ENCODE measurements around the gene ISYNA1. TPM values are rescaled to one million over a fixed set of nuclear protein-coding genes. Genes with fewer than 3 reads are reported as not detected.

Gene ISYNA1
- total and polyA plus RNA-seq, 2 of the 13 experiments (the other 11 are each of a cell fraction or from before 2014, with no cell fraction given): 29.6 to 48.5 TPM

DNA sequence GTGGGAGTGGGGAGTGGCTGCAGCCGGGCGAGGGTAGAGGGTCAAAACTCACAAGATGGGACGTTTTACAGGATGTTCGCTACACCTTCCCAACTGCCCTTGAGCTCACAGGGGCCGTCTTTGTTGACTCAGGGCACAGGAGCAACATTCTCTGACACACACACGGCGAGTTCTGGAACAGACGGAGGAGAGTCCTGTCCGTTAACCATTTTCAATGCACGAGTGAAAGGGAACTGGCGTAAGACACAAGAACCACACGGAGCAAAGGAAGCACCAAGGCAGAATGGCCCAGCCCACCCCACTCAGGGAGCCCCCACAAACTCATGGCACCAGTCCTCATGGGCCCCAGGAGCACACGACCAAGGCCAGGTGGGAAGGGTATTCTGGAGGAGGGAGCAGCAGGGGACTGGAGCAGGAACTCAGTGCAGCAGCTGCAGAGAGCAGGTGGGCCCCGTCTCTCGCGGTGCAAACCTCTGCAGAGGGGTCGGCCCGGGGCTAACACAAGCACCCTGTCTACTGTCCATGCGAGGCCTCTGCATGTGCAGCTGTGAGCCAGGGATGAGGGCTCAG lies 37.9 kb upstream of the ISYNA1 start (continued):
- TF ChIP-seq HMG20B (CRISPR knock-in tag; conservative IDR thresholded peaks at IDR 0.05) (no peak), ZNF260 (CRISPR knock-in tag; IDR thresholded peaks at IDR 0.05; ENCODE audit: borderline replicate concordance, low read depth) (no peak), ZNF644 (CRISPR knock-in tag; IDR thresholded peaks at IDR 0.05; ENCODE audit: low read depth) (0 out of 2 replicates have a peak, but pooled peaks have one; percentile 11), SPEN (CRISPR knock-in tag; IDR thresholded peaks at IDR 0.05; ENCODE audit: low read depth) (0 out of 2 replicates have a peak, but pooled peaks have one; percentile 39)
- TF ChIP-seq, protein P1, sequence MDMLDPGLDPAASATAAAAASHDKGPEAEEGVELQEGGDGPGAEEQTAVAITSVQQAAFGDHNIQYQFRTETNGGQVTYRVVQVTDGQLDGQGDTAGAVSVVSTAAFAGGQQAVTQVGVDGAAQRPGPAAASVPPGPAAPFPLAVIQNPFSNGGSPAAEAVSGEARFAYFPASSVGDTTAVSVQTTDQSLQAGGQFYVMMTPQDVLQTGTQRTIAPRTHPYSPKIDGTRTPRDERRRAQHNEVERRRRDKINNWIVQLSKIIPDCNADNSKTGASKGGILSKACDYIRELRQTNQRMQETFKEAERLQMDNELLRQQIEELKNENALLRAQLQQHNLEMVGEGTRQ (IDR thresholded peaks at IDR 0.05; ENCODE audit: low read depth, low read length): no peak
- TF ChIP-seq, protein P1 (CRISPR knock-in tag; IDR thresholded peaks at IDR 0.05; ENCODE audit: borderline replicate concordance): no peak

DNA sequence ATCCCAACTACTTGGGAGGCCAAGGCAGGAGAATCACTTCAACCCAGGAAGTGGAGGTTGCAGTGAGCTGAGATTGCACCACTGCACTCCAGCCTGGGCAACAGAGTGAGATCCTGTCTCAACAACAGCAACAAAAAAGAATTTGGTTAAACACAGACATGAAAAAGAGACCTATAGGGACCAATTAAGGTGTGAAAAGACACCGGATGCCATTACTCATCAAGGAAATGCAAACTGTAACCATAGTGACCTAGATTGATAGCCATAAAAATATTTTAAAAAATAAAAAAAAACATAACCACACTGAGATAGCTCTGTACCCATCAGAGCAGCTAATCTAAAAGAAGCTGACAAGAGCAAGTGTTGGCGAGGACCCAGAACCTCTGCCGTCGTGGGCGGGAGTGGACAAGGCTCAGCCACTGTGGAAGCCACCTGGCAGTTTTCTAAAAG lies 37.1 kb upstream of the ISYNA1 start:
- peak overlapping the region; percentile 70 for H3K27ac ChIP-seq (ENCODE audit: extremely low read length, insufficient read depth, low read length)
- no peak overlapping the region for H2AFZ ChIP-seq (ENCODE audit: low read length)
- no peak for FAIRE-seq
- H3K27me3 ChIP-seq (ENCODE audit: control insufficient read depth in 1 of 2, insufficient read depth in 2 of 2, low read length in 2 of 2): no peaks in the 10 kb centered on the region
- intact Hi-C loops (cut with micrococcal nuclease; ENCODE audit: unreplicated experiment): loop anchor here (5.0 kb wide), 1 partner anchor 97 kb away; the partner anchor contains the start of gene UBA52
- peak overlapping the region; percentile 87 for H3K4me2 ChIP-seq (ENCODE audit: low read depth, low read length)
- H4K20me1 ChIP-seq (ENCODE audit: insufficient read depth, low read length): peaks cover 11% of the 10 kb centered on the region; the same call in 1 of the 2 replicates
- H3K79me2 ChIP-seq (ENCODE audit: insufficient read depth, low read length): peaks cover 59% of the 10 kb centered on the region
- CTCF ChIA-PET (ENCODE audit: low intra/inter-chr PET ratio, low total read pairs): no interaction called here
- H3K4me3 ChIP-seq (replicated peaks in 1 of 3; ENCODE audit: insufficient read depth in 1 of 3, low read depth in 2 of 3, low read length in 3 of 3): no peak overlapping the region
- H3K9me3 ChIP-seq (ENCODE audit: low read length): no peaks in the 10 kb centered on the region
- BruUV-seq (replicated peaks): no TSS peak
- H3K36me3 ChIP-seq (replicated peaks in 1 of 2; ENCODE audit: control insufficient read depth in 1 of 2, insufficient read depth in 2 of 2, low read length in 2 of 2): peaks cover 5 to 6% of the 10 kb centered on the region in 2 experiments; a peak in 2 of 5 replicates
- DNase-seq (ENCODE audit: low spot score): no peak
- in situ Hi-C loops (cut with HindIII; ENCODE audit: extremely low pct_ligation_motif_present, low pct_unique_long_range_greater_than_20kb): loop anchor here (10.0 kb wide), 2 partner anchors 50 to 200 kb away; partner anchors contain the start of gene ELL
- ATAC-seq: no peak
- H3K4me1 ChIP-seq (ENCODE audit: insufficient read depth, low read length): peaks cover 82% of the 10 kb centered on the region
- POLR2A ChIA-PET: interaction anchor here (1.0 to 1.1 kb wide), 3 partner anchors 10 to 47 kb away, joined by 3 to 5 read pairs (median 4); partner anchors contain the start of gene ELL
- no peak overlapping the region for H3K9ac ChIP-seq (ENCODE audit: insufficient read depth, low read depth, low read length)
- 85% methylated on average over 5 of the region's 5 CpGs for WGBS (ENCODE audit: low lambda C conversion rate)
- TF ChIP-seq KDM2A (CRISPR knock-in tag; IDR thresholded peaks at IDR 0.05; ENCODE audit: borderline replicate concordance, low read depth): no peak
- TF ChIP-seq FOXJ3 (CRISPR knock-in tag; IDR thresholded peaks at IDR 0.05; ENCODE audit: borderline replicate concordance): no peak
- peak; percentile 96 for TF ChIP-seq ZNF7 (CRISPR knock-in tag; IDR thresholded peaks at IDR 0.05)
- no peak for TF ChIP-seq KLF9 (CRISPR knock-in tag; IDR thresholded peaks at IDR 0.05; ENCODE audit: low read depth)
- TF ChIP-seq TOE1 (CRISPR knock-in tag; IDR thresholded peaks at IDR 0.05): no peak
- TF ChIP-seq HMG20B (CRISPR knock-in tag; conservative IDR thresholded peaks at IDR 0.05): no peak
- TF ChIP-seq THYN1 (CRISPR knock-in tag; IDR thresholded peaks at IDR 0.05; ENCODE audit: borderline replicate concordance, low read depth): no peak
- TF ChIP-seq ZNF382 (CRISPR knock-in tag; IDR thresholded peaks at IDR 0.05; ENCODE audit: borderline replicate concordance): no peak
- peak; percentile 79 for TF ChIP-seq ZNF121 (CRISPR knock-in tag; IDR thresholded peaks at IDR 0.05)
- TF ChIP-seq, protein P2, sequence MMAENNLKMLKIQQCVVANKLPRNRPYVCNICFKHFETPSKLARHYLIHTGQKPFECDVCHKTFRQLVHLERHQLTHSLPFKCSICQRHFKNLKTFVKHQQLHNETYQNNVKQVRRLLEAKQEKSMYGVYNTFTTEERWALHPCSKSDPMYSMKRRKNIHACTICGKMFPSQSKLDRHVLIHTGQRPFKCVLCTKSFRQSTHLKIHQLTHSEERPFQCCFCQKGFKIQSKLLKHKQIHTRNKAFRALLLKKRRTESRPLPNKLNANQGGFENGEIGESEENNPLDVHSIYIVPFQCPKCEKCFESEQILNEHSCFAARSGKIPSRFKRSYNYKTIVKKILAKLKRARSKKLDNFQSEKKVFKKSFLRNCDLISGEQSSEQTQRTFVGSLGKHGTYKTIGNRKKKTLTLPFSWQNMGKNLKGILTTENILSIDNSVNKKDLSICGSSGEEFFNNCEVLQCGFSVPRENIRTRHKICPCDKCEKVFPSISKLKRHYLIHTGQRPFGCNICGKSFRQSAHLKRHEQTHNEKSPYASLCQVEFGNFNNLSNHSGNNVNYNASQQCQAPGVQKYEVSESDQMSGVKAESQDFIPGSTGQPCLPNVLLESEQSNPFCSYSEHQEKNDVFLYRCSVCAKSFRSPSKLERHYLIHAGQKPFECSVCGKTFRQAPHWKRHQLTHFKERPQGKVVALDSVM (CRISPR knock-in tag; IDR thresholded peaks at IDR 0.05): peak; percentile 31; the same call in 1 of the 2 replicates
- no peak for TF ChIP-seq TEAD3 (CRISPR knock-in tag; optimal IDR thresholded peaks at IDR 0.05; ENCODE audit: borderline replicate concordance)
